Measurements from ENCODE around the gene KCNH5. TPM values are rescaled to one million over a fixed set of nuclear protein-coding genes. Genes with fewer than 3 reads are reported as not detected.

KCNH5 gene
- total RNA-seq, 4 donors from 2014 or later, result under 0.01 to 0.23 (median 0.12) TPM

- DNase-seq (ENCODE audit: extremely low spot score), result no peak
- H3K4me1 ChIP-seq, result no peaks in the 10 kb centered on the region
- no peak overlapping the region for H3K27ac ChIP-seq (replicated peaks in 1 of 4)
- H3K9me3 ChIP-seq, result no peaks in the 10 kb centered on the region
- no peak overlapping the region for H3K4me3 ChIP-seq
- intact Hi-C loops (cut with DNase I), result no loop called here
- TF ChIP-seq POLR2A (IDR thresholded peaks at IDR 0.05; ENCODE audit: low read depth) (no peak), CTCF (IDR thresholded peaks at IDR 0.05) (no peak), EP300 (IDR thresholded peaks at IDR 0.05) (no peak), POLR2AphosphoS5 (IDR thresholded peaks at IDR 0.05) (no peak)
- H3K27me3 ChIP-seq, result no peaks in the 10 kb centered on the region
- H3K36me3 ChIP-seq, result no peaks in the 10 kb centered on the region
These were observed 198.1 kb downstream of the KCNH5 start for GRCh38 chr14:62847168-62847567.

DNA sequence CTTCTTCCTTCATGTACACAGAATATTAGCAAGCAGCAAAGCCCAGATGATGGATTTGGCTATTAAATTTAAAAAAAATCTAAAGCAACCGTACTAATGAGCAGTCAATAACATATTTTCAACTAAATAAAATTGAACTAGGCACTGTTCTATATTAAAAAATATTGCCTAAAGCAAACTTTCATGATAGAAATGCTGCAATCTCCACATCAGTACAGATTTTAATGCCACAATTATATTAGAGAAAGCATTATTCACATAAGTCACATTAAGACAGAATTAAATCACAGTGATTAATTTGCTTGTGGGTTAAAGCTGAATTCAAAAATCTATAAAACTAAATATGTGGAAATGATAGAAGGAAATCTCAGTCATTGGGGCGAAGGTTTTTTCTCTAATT lies 200.7 kb downstream of the KCNH5 start:
- no peaks in the 10 kb centered on the region for H3K4me1 ChIP-seq
- H3K27me3 ChIP-seq, result no peaks in the 10 kb centered on the region
- H3K36me3 ChIP-seq, result no peaks in the 10 kb centered on the region
- intact Hi-C loops (cut with DNase I), result no loop called here
- no peak for TF ChIP-seq POLR2A (IDR thresholded peaks at IDR 0.05; ENCODE audit: low read depth)
- no peak for TF ChIP-seq POLR2AphosphoS5 (IDR thresholded peaks at IDR 0.05)
- no peak for TF ChIP-seq CTCF (IDR thresholded peaks at IDR 0.05)
- TF ChIP-seq EP300 (IDR thresholded peaks at IDR 0.05), result no peak
- H3K9me3 ChIP-seq, result no peaks in the 10 kb centered on the region
- H3K4me3 ChIP-seq, result no peak overlapping the region
- no peak overlapping the region for H3K27ac ChIP-seq (replicated peaks in 1 of 4)
- 85% methylated on average over 2 of the region's 2 CpGs for WGBS
- DNase-seq (ENCODE audit: extremely low spot score), result no peak

- Histone ChIP-seq H3K27me3 (no peaks in the 10 kb centered on the region), H3K9me3 (no peaks in the 10 kb centered on the region), H3K36me3 (no peaks in the 10 kb centered on the region), H3K4me1 (no peaks in the 10 kb centered on the region), H3K27ac (replicated peaks in 1 of 4) (no peak overlapping the region), H3K4me3 (no peak overlapping the region)
- intact Hi-C loops (cut with DNase I), result no loop called here
- no peak for DNase-seq (ENCODE audit: extremely low spot score)
- TF ChIP-seq CTCF (IDR thresholded peaks at IDR 0.05) (no peak), EP300 (IDR thresholded peaks at IDR 0.05) (no peak), POLR2AphosphoS5 (IDR thresholded peaks at IDR 0.05) (no peak), POLR2A (IDR thresholded peaks at IDR 0.05; ENCODE audit: low read depth) (no peak)
- 65% methylated on average over 2 of the region's 2 CpGs for WGBS
These were observed 221.2 kb downstream of the KCNH5 start for GRCh38 chr14:62824086-62824485.

DNA sequence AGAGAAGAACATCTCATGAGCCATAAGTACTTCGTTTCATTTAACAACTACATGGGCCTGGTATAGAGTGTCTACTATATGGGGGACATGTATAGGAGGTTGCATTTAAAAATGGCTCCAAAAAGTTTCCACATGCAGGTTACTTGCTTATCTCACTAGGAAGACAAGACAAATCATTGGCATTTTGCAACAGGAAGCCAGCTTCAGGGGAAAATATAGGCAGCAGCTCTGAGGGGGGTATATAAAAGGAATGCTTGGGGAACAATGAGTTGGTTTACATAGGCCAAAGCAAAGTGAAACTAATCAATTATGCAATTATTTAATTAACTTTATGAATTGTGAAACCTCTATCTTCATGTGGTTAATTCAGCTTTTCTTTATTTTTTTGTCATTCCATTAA lies 225.3 kb downstream of the KCNH5 start:
- Histone ChIP-seq H3K27ac (replicated peaks in 1 of 4) (no peak overlapping the region), H3K4me1 (no peaks in the 10 kb centered on the region), H3K9me3 (no peaks in the 10 kb centered on the region), H3K4me3 (no peak overlapping the region), H3K27me3 (no peaks in the 10 kb centered on the region), H3K36me3 (no peaks in the 10 kb centered on the region)
- intact Hi-C loops (cut with DNase I), result no loop called here
- TF ChIP-seq CTCF (IDR thresholded peaks at IDR 0.05), result no peak
- TF ChIP-seq POLR2A (IDR thresholded peaks at IDR 0.05; ENCODE audit: low read depth), result no peak
- TF ChIP-seq POLR2AphosphoS5 (IDR thresholded peaks at IDR 0.05), result no peak
- no peak for TF ChIP-seq EP300 (IDR thresholded peaks at IDR 0.05)
- WGBS, result 79% methylated on average over 1 of the region's 1 CpG
- no peak for DNase-seq (ENCODE audit: extremely low spot score)

GRCh38 chr14:62807636-62808035 lies 237.6 kb downstream of the KCNH5 start:
- no peak for TF ChIP-seq EP300 (IDR thresholded peaks at IDR 0.05)
- TF ChIP-seq POLR2A (IDR thresholded peaks at IDR 0.05; ENCODE audit: low read depth), result no peak
- TF ChIP-seq CTCF (IDR thresholded peaks at IDR 0.05), result no peak
- no peak for TF ChIP-seq POLR2AphosphoS5 (IDR thresholded peaks at IDR 0.05)
- 72% methylated on average over 4 of the region's 4 CpGs for WGBS
- intact Hi-C loops (cut with DNase I), result no loop called here

More at GRCh38 chr14:62807636-62808035, 237.6 kb downstream of the KCNH5 start:
- H3K27me3 ChIP-seq, result no peaks in the 10 kb centered on the region
- DNase-seq (ENCODE audit: extremely low spot score), result no peak
- no peak overlapping the region for H3K27ac ChIP-seq (replicated peaks in 1 of 4)
- H3K4me1 ChIP-seq, result no peaks in the 10 kb centered on the region
- H3K36me3 ChIP-seq, result no peaks in the 10 kb centered on the region
- H3K9me3 ChIP-seq, result no peaks in the 10 kb centered on the region
- H3K4me3 ChIP-seq, result no peak overlapping the region
